Coronary artery (tissue), 2 donors: ENCODE measurements around the gene SASH1.
"Not testable (repeated sequence)": the region's sequence is repeated elsewhere in the genome, so short reads cannot be mapped to it uniquely, and the experiment has no call there.

Experiments
- DNase-seq: peaks from one replicate; pipeline ENCODE4 v3.0.0-alpha.2; 2017; ENCODE audit warnings: low spot score
- H3K27ac ChIP-seq, 2 donors: fragments of 200-600 bp; sonication (generic); one replicate each; pipeline ENCODE4 v1.5.1; 2016 to 2019
- H3K4me3 ChIP-seq: fragments of 200-600 bp; sonication (generic); 2 replicates; pipeline ENCODE4 v1.5.1; 2016; ENCODE audit warnings: mild to moderate bottlenecking, moderate library complexity
- CTCF ChIP-seq: fragments of 200-600 bp; sonication (generic); IDR thresholded peaks from one replicate; pipeline ENCODE4 v1.5.1; 2019; ENCODE audit warnings: antibody characterized with exemption

The SASH1 gene

GRCh38 chr6:148379481-148379880 is 36.8 kb downstream of the SASH1 start:
- DNase-seq = no peak
- TF ChIP-seq CTCF = no peak
- H3K4me3 ChIP-seq = no peak overlapping the region
- H3K27ac ChIP-seq = peak overlapping the region in 1 of 2 donors; percentile 79

- Histone ChIP-seq H3K27ac (peak overlapping the region; percentile 65 to 79), H3K4me3 (no peak overlapping the region)
- TF ChIP-seq CTCF = no peak
- no peak for DNase-seq
Observed at GRCh38 chr6:148379966-148380713, 37.5 kb downstream of the SASH1 start.

- peak overlapping the region in 1 of 2 donors; percentile 79 for H3K27ac ChIP-seq
- not testable (repeated sequence) for H3K4me3 ChIP-seq
- peak; percentile 63 for DNase-seq
Observed at GRCh38 chr6:148382051-148382450, 39.4 kb downstream of the SASH1 start.

- no peak for TF ChIP-seq CTCF
- H3K27ac ChIP-seq = no peak overlapping the region
- no peak for DNase-seq
- H3K4me3 ChIP-seq = no peak overlapping the region
Observed at GRCh38 chr6:148382861-148383260, 40.2 kb downstream of the SASH1 start.

- DNase-seq = no peak
- no peak for TF ChIP-seq CTCF
- H3K27ac ChIP-seq = peak overlapping the region in 1 of 2 donors; percentile 33
- no peak overlapping the region for H3K4me3 ChIP-seq
Observed at GRCh38 chr6:148383658-148384368, 41.2 kb downstream of the SASH1 start.

GRCh38 chr6:148385379-148385778 is 42.7 kb downstream of the SASH1 start:
- Histone ChIP-seq H3K4me3 (no peak overlapping the region), H3K27ac (no peak overlapping the region)
- no peak for TF ChIP-seq CTCF
- no peak for DNase-seq

GRCh38 chr6:148388521-148388920 is 45.9 kb downstream of the SASH1 start:
- H3K4me3 ChIP-seq = no peak overlapping the region
- TF ChIP-seq CTCF = no peak
- DNase-seq = no peak
- H3K27ac ChIP-seq = peak overlapping the region in 1 of 2 donors; percentile 31
